Measurements from ENCODE around the gene FCRLB. TPM values are rescaled to one million over a fixed set of nuclear protein-coding genes. Genes with fewer than 3 reads are reported as not detected.

FCRLB gene
- total and polyA plus RNA-seq, 2 of the 13 experiments (the other 11 are each of a cell fraction or from before 2014, with no cell fraction given) = 0.08 to 0.11 TPM

- no peak for TF ChIP-seq HNF4G (IDR thresholded peaks at IDR 0.05; ENCODE audit: borderline replicate concordance, low read depth, low read length)
- no peak for TF ChIP-seq HNF4G (CRISPR knock-in tag; IDR thresholded peaks at IDR 0.05; ENCODE audit: borderline replicate concordance, low read depth)
- TF ChIP-seq FOXK1 (CRISPR knock-in tag; IDR thresholded peaks at IDR 0.05; ENCODE audit: borderline replicate concordance, low read depth) = no peak
- 0 out of 2 replicates have a peak, but pooled peaks have one; percentile 72 for TF ChIP-seq ZNF512B (CRISPR knock-in tag; IDR thresholded peaks at IDR 0.05; ENCODE audit: borderline replicate concordance)
- 0 out of 2 replicates have a peak, but pooled peaks have one; percentile 32 for TF ChIP-seq ZNF350 (CRISPR knock-in tag; IDR thresholded peaks at IDR 0.05; ENCODE audit: borderline replicate concordance, low read depth)
- TF ChIP-seq ZHX1 (CRISPR knock-in tag; IDR thresholded peaks at IDR 0.05; ENCODE audit: low read depth) = no peak
- peak; percentile 10; the same call in 1 of the 2 replicates for TF ChIP-seq PHF8 (CRISPR knock-in tag; IDR thresholded peaks at IDR 0.05)
- 0 out of 2 replicates have a peak, but pooled peaks have one; percentile 11 for TF ChIP-seq SMAD1 (CRISPR knock-in tag; IDR thresholded peaks at IDR 0.05; ENCODE audit: borderline replicate concordance, low read depth)
- TF ChIP-seq UBTF (CRISPR knock-in tag; IDR thresholded peaks at IDR 0.05) = peak; percentile 41; the same call in 1 of the 2 replicates
- TF ChIP-seq MAX (IDR thresholded peaks at IDR 0.05) = peak; percentile 32
- TF ChIP-seq SIX1 (CRISPR knock-in tag; IDR thresholded peaks at IDR 0.05; ENCODE audit: borderline replicate concordance) = no peak
- TF ChIP-seq IKZF5 (CRISPR knock-in tag; IDR thresholded peaks at IDR 0.05) = 0 out of 2 replicates have a peak, but pooled peaks have one; percentile 9
- TF ChIP-seq ARNTL (CRISPR knock-in tag; IDR thresholded peaks at IDR 0.05) = 0 out of 2 replicates have a peak, but pooled peaks have one; percentile 10
- TF ChIP-seq GABPB1 (CRISPR knock-in tag; IDR thresholded peaks at IDR 0.05) = peak; percentile 28; the same call in 1 of the 2 replicates
- TF ChIP-seq ZNF367 (CRISPR knock-in tag; IDR thresholded peaks at IDR 0.05; ENCODE audit: borderline replicate concordance) = no peak
- TF ChIP-seq PAWR (CRISPR knock-in tag; IDR thresholded peaks at IDR 0.05; ENCODE audit: borderline replicate concordance) = no peak
- no peak for TF ChIP-seq PCBP2 (optimal IDR thresholded peaks at IDR 0.05; ENCODE audit: low read depth, low read length, poor library complexity, severe bottlenecking)
- no peak for TF ChIP-seq MIER3 (CRISPR knock-in tag; IDR thresholded peaks at IDR 0.05; ENCODE audit: borderline replicate concordance)
- TF ChIP-seq MIXL1 (CRISPR knock-in tag; IDR thresholded peaks at IDR 0.05) = no peak
- TF ChIP-seq NKX3-1 (CRISPR knock-in tag; IDR thresholded peaks at IDR 0.05) = 0 out of 2 replicates have a peak, but pooled peaks have one; percentile 11
These were observed 4.6 kb downstream of the FCRLB start (continued) for GRCh38 chr1:161725908-161726472.

All from HepG2 (cell line).